NOMO-1 treated with DMSO at 0.1 percent for 48 hours (cell line): ENCODE data around the gene BTBD2.
"Not testable (repeated sequence)": the region's sequence is repeated elsewhere in the genome, so short reads cannot be mapped to it uniquely, and the experiment has no call there.

ENCODE experiments used
- DNase-seq: peaks from one replicate; lab custom pipeline; 2025; ENCODE audit not compliant: unreplicated experiment; lab: John Stamatoyannopoulos, UW

BTBD2 gene

DNA sequence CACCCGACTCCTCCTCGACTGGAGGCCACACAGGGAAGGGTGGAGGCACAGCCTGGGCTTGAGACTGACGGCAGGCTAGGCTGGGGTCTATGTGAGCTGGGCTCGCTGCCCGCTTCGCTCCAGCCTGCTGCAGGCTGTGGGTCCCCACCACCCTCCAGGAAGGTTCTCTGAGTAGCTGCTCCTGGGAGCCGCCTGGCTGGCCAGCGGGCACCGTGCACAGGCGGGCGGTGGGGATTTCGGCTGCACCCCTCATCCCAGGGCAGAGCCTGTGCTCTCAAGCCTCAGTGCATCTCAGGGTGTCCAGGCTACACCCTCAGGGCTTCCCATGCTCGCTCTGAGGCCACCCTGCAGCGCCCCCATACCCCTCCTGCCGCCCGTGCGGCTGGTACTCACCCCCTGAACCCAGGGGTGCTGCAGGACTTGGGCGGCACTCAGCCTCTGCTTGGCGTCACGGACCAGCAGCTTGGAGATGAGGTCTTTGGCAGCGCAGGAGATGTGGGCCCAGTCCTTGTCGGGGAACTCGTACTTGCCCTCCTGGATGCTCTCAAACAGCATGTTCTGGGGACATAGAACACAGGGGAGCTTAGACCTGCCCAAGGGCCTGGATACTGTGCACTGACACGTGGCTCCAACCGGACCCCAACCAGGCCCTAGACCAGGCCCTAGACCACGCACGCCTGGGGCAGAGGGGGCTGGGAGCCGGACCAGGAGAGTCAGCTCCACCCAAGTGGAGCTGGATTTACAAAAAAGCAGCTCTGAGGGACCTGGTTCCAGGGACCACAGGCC is 25.3 kb upstream of the BTBD2 start:
- no peak for DNase-seq

GRCh38 chr19:2039959-2040646 is 24.6 kb upstream of the BTBD2 start:
- no peak for DNase-seq

DNA sequence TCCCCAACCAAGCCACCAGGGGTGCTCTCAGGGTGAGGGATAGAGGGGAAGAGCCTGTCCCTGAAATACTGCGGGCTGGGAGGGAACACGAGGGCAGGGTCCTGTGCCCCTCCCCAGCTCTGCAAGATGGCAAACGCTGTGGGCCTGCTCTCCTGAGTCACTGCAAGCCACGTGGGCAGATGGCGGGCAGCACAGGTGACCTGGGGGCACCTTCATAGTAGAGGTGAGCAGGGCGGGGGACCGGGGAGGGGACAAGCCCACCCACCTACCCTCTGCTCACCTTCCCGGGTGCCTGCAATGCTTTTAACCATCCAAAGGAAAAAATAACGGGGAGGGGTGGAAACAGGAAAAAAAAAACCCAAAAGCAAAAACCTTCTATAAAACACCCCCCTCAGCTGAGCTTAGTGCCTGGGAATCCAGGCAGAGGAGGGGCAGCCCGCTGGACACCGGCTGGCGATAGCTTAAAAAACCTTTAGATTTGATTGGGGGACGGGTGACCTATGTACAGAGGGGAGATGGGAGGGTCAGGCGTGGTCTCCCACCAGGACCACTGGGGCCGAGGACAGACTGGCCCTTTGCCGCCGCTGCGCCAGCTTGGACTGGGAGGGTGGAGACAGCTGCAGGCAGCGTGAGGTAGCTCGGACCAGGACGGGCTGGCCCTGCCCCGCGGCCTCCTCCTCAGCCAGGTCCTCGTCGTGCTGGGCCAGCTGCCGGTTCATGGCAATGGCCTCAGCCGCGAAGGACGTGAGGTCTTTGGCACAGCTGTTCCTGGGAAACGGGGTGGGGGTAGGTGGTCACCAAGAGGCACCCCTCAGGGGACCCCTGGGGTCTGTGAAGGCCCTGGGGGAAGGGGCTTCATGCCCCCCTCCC is 23.8 kb upstream of the BTBD2 start:
- DNase-seq = no peak

GRCh38 chr19:2038284-2039088 is 23.0 kb upstream of the BTBD2 start:
- no peak for DNase-seq

DNA sequence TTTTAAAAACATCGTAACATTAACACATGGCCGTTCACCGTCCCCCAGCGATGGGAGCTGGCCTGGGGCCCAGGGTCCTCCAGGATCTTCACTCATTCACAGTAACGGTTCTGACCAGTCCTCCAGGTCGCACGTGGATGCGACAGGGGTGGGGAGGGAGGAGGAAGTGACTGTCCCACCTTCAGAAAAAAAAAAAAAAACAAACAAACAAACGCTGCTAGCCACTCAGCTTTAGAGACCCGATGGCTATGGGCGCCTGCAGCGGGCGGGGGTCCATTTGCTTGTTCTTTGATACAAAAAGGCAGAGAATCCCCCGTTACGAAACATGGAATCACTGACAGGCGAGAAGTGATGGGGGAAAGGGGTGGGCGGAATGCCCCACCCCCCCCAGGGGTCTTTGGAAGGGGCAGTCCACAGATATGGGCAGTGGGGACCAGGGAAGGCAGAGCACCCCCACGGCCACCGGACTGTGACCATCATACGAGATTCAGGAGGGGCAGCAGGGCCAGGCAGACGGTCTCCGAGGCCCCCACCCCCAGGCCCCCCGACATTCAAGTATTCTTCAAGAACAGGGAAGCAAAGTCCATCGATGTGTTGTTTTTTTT is 22.2 kb upstream of the BTBD2 start:
- DNase-seq = no peak

DNA sequence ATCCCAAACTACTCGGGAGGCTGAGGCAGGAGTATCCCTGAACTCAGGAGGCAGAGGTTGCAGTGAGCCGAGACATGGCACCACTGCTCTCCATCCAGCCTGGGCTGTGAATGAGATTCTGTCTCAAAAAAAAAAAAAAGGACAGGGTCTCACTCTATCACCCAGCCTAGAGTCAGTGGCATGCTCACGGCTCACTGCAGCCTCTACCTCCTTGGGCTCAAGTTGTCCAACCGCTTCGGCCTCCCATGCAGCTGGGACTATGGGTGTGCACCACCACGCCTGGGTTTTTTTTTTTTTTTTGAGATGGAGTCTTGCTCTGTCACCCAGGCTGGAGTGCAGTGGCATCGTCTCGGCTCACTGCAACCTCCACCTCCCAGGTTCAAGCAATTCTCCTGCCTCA is 20.9 kb upstream of the BTBD2 start:
- no peak for DNase-seq

GRCh38 chr19:2035590-2035991 is 20.1 kb upstream of the BTBD2 start:
- no peak for DNase-seq

DNA sequence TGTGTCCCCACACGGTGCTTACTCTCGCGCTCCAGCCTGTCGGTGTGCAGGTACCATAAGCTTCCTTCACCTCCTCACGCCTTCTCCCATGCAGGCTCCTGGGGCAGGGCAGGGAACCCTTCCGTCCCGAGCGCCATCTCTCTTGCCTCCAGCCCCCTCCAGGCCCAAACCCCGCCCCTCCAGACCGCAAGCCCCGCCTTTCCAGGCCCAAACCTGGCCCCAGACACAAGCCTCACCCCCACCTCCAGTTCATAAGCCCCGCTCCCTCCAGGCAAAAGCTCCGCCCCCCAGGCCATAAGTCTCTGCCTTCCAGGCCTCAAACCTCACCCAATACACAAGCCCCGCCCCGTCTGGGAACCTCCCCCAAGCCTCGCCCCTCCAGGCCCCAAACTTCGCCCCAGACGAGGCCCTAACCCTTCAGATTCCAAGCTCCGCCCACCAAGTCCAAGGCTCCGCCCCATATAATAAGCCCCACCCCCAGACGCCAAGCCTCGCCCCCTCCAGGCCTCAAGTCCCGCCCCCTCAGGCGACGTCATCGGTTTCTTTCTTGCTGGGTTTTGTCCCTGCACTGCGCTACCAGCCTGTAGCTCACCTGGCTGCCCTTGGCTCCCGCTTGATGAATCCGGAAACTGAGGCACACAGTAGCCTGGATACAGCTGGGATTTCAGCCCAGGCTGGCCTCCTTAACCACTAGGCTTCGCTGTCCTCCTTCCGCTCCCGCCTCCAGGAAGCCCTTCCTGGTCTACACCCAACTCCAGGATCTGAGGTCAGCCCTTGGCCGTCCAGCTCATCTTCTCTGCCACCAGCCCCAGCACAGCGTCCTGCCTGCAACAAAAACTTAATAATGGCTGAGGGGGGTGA is 19.4 kb upstream of the BTBD2 start:
- no peak for DNase-seq

GRCh38 chr19:2034253-2034652 is 18.7 kb upstream of the BTBD2 start:
- DNase-seq = not testable (repeated sequence)

DNA sequence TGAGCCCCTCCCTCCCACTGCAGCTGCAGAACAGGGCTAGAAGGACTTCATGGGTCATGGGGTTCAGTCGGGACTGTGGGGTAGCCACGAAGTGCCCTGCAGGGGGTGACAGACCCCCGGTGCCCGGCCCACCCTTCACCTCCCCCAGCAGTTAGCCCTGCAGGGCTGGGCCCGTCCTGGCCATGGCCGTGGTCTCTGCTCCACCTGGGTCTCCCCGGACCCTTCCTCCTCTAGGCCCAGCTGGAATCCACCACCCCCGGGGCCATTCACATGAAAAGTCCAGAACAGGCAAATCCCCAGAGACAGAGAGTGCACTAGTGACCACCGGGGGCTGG is 18.3 kb upstream of the BTBD2 start:
- no peak for DNase-seq

DNA sequence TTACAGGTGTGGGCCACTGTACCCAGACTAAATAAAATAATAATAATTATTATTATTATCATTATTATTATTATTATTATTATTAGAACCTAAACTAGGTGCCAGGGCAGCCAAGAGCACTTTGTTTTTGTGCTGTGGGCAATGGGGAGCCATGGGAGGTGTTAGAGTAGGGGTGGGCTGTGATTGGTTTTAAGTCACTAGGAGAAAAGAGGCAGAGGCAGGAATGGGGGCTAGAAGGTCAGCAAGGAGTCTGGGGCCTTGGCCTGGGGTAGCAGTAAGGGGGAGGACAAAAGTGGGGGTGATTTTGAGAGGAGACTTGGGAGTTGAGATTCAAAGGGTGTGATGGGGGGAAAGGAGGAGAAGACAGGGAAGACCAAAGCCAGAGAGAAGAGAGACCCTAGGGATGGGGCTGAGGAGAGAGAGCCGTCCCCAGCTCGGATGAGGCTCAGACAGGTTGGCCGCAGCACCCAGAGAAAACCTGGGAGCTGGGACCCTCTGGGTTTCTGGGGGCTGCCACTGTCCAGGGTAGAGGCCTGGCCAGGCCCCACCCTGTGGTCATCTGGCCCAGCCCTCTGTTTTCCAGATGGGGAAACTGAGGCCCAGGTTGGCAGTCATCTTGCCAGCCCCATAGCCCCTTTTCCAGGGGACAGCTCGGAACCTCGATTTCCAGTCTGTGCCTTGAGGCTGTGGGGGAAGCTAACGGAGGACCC is 17.8 kb upstream of the BTBD2 start:
- no peak for DNase-seq

DNA sequence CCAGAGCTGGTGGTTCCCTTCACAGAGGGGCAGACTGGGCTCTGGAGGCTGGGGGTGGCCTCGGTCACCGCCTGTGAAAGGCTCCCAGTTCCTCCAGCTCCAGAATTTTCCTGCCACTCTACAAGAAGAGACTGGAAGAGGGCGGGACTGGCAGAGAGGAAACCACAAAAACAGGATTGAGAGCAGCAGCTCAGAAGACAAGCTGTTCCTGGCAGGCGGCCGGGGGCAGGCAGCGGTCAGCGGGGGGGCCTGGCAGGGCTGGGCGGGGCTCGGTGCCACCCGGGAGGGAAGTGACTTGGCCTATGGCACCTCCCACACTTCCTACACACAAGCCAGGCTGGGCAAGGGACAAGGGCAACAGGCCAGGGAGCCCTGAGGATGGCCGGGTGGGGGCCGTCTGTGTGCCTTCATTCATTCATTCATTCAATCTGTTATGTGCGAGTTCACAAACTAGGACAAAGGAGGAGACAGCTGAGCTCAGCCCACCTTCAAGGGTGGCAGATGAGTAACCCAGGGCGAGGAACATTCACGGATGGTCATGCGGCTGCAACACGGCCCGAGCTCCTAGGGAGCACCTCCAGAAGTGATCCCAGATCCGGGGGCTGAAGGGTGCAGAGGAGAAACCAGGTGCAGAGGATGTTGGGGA is 16.9 kb upstream of the BTBD2 start:
- DNase-seq = peak; percentile 59

DNA sequence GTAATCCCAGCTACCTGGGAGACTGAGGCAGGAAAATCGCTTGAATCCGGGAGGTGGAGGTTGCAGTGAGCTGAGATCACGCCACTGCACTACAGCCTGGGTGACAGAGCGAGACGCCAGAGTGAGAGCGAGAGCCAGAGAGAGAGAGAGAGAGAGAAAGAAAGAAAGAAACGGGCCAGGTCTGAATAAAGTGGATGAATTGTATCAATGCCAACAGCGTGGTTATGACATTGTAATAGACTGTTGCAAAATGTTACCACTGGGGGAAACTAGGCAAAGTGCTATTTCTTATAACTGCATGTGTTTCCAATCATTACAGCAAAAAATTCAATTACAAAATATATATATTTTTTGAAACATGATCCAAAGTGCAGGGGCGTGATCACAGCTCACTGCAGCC is 11.8 kb upstream of the BTBD2 start:
- DNase-seq = peak; percentile 33

DNA sequence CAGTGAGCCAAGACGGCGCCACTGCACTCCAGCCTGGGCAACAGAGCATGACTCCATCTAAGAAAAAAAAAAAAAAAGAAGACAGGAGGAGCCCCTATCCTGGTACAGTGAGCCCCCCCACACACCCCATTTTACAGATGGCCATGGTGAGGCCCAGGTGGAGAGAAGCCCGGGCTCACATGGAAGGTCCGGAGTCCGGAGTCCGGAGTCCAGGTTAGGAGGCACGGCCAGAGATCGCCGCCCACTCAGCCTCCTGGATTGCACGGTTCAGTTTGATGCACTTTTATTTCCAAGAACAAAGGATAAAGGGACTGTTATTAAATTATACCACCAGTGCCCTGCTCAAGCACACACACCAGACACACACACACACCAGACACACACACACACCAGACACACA is 11.3 kb upstream of the BTBD2 start:
- DNase-seq = no peak

- DNase-seq = no peak
These were observed 6.8 kb upstream of the BTBD2 start for GRCh38 chr19:2022289-2022688.

GRCh38 chr19:2021453-2022140 is 6.1 kb upstream of the BTBD2 start:
- no peak for DNase-seq

- no peak for DNase-seq
These were observed 3.2 kb upstream of the BTBD2 start for GRCh38 chr19:2018752-2019151.
